GM12864 (cell line): ENCODE results near the gene CLCNKB.
A peak's percentile ranks its signal among the peaks of the same experiment; 100 is the strongest.

Experiments
- DNase-seq: peaks from one replicate; pipeline ENCODE4 v3.0.0-alpha.2; 2011; ENCODE audit warnings: low read depth
- H3K4me3 ChIP-seq: 2 replicates; pipeline ENCODE4 v1.5.1; 2011; ENCODE audit warnings: mild to moderate bottlenecking, low read depth, low read length, control low read depth
- TF ChIP-seq, protein P1 (sequence below): IDR thresholded peaks from 2 replicates; pipeline ENCODE4 v1.5.1; 2011; ENCODE audit warnings: low read depth, mild to moderate bottlenecking, moderate library complexity, low read length, control low read depth, inconsistent platforms; ENCODE audit errors: missing control alignments

The CLCNKB gene

DNA sequence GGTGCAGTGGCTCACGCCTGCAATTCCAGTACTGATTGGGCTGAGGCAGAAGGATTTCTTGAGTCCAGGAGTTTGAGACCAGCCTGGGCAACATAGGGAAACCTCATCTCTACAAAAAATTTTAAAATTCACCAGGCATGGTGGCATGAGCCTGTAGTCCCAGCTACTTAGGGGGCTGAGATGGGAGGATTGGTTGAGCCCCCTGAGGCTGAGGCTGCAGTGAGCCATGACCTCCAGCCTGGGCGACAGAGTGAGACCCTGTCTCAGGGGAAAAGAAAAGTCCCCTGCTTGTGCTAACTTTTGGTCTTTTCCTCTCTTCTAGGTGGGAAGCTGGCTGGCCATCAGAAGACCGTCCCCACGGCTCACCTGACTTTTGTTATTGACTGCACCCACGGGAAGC, 38.0 kb upstream of the CLCNKB start:
- no peak for DNase-seq
- TF ChIP-seq, protein P1, sequence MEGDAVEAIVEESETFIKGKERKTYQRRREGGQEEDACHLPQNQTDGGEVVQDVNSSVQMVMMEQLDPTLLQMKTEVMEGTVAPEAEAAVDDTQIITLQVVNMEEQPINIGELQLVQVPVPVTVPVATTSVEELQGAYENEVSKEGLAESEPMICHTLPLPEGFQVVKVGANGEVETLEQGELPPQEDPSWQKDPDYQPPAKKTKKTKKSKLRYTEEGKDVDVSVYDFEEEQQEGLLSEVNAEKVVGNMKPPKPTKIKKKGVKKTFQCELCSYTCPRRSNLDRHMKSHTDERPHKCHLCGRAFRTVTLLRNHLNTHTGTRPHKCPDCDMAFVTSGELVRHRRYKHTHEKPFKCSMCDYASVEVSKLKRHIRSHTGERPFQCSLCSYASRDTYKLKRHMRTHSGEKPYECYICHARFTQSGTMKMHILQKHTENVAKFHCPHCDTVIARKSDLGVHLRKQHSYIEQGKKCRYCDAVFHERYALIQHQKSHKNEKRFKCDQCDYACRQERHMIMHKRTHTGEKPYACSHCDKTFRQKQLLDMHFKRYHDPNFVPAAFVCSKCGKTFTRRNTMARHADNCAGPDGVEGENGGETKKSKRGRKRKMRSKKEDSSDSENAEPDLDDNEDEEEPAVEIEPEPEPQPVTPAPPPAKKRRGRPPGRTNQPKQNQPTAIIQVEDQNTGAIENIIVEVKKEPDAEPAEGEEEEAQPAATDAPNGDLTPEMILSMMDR: no peak
- H3K4me3 ChIP-seq: no peak overlapping the region

DNA sequence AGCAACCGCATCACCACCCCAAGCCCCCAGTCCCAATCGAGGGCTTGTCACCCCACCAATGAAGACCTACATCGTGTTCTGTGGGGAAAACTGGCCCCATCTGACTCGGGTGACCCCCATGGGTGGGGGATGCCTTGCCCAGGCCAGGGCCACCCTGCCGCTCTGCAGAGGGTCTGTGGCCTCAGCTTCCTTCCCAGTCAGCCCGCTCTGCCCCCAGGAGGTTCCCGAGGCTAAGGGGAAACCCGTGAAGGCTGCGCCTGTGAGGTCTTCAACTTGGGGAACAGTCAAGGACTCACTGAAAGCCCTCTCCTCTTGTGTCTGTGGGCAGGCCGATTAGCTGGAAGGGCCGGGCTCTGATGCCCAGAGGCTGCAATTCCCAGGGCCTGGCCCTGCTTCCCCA, 37.6 kb upstream of the CLCNKB start:
- H3K4me3 ChIP-seq: no peak overlapping the region
- TF ChIP-seq, protein P1: no peak
- no peak for DNase-seq

DNA sequence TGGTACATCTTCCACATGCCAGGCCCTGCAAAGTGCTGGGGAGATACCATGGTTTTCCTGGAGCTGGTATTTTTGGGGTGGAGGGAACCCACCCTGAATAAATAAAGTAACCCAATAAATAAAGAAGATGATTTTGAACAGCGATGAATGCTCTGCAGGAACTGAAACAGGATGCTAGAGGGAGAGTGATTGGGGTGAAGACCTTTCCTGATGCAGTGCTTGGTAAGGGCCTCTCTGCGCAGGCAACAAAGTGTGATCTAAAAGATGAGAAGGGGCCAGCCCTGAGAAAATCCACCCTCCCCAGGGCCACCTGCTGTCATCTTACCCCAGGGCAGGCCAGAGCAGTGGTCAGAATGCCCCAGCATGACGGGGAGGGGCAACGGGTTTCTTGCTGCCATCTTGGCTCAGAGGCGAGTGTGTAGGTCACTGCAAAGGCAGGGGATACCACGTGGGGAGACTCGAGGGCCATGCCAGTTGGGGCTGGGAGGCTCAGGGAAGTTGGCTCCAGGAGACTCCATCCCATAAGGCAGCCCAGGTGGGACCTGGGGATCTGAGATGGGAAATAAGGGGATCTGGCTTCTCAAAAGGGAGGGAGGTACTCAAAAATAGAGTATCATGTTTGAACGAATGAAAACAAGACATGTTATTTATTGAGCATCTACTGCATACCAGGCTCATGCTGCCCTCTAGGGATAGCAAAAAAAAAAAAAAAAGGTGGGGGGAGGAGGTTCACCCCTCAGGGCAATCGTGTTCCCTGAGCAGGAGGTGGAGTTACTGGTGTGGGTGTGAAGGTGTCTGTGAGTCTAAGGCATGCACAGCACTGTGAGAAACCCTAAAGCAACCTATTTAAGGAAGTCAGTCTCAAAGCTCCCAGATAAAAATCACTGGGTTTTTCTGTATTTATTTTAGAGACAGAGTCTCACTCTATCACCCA, 36.8 kb upstream of the CLCNKB start:
- TF ChIP-seq, protein P1: peak; percentile 35
- H3K4me3 ChIP-seq: no peak overlapping the region
- peak; percentile 39 for DNase-seq

DNA sequence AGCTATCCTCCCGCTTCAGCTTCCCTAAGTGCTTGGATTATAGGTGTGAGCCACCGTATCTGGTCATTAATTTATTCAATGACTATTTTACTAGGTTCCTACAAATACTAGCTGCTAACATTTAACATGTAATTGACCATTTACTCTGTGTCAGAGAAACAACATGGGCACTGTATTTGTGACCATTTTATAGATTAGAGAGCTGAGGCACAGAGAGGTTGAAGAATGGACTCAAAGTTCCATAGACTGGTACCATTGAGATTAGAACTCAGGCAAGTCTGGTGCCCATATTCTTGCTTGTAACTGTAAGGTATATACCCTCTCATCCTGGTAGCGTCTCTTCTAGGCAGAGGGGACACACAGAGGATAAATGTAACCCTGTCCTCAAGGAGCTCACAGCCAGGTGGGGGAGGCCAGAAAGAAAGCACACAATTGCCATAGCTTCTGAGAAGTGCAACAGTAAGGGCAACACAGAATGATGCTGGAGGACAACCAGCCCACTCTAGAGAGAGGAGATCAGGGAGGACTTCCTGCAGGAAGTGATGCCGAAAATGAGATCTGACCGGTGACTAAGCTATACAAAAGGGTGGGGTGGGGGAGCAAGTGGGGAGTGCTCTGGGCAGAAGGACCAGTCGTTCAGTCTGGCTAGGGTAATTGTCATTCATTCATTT, 35.8 kb upstream of the CLCNKB start:
- TF ChIP-seq, protein P1: no peak
- no peak for DNase-seq
- H3K4me3 ChIP-seq: no peak overlapping the region

DNA sequence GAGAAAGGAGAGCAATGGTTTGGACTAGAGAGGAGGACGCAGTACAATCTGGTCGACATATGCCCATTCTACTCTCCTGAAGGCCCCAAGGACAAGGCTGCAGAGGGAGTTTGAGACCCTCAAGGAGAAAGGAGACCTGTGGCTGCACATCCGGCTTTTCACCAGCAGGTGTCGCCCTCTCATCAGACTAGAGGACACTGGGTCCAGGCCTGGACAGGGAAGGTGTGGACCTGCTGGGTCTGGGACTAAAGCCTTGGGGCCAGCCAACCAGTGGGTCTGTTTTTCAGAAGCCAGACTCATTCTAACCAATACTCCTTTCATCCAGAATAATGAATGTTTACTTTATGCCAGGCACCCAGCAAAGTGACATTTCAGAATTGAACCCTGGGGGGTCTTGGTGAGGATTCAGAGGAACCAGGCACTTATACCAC, 34.5 kb upstream of the CLCNKB start:
- DNase-seq: no peak
- TF ChIP-seq, protein P1: peak; percentile 99
- no peak overlapping the region for H3K4me3 ChIP-seq

DNA sequence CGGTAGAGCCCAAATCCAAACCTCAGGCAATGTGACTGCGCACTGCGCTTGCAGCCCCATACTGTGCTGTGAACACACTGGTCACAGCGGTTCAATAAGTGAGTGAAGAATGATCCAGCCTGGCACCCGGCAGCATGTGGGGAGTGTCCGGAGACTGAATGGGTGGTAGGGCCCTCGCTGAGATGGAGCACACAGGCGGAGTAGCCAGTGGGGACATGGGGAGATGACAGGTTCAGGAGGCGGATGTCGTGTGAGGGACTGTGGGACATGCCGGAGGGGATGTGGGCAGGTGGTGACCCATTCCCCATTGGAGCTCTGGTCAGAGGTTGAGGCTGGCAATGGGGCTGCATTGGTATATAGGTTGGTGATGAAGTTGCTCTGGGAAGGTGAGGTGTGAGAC, 33.9 kb upstream of the CLCNKB start:
- TF ChIP-seq, protein P1: no peak
- no peak for DNase-seq
- H3K4me3 ChIP-seq: no peak overlapping the region
